ENCODE results near the gene DSP.

DSP gene

DNA sequence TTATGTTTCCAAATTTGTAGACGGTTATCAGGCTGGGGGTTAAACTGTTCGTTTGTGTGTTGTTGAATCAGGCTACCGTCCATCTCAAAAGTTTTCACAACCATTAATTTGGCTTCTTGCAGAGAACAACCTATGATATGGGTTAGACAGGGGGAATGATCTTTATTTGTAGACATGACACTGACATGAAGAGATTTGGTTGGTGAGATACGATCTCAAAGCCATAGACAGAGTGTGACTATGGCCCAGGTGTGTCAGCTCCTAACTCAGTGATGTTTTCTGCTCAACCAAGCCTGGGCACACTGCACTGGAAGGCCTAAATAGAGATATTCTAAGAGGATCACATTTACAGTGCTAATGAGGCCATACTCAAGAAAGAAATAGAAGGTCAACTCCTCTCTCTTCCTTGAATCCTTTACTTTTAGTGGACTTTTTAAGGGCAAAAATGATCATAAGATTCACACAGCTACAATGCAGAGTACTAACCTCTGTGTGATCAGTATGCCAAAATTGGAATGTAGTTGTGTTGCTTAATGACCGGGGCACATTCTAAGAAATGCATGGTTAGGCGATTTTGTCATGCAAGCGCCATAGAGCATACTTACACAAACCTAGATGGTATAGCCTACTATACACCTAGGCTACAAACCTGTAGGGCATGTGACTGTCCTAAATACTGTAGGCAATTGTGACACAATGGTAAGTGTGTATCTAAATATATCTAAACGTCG is 30.9 kb downstream of the DSP start:
- Histone ChIP-seq H3K27me3 (ENCODE audit: insufficient read depth, poor library complexity, severe bottlenecking) (no peaks in the 10 kb centered on the region), H3K4me3 (replicated peaks; ENCODE audit: insufficient read depth, low read length) (no peak overlapping the region), H3K27ac (replicated peaks) (no peak overlapping the region)
- DNase-seq (ENCODE audit: low read depth in 1 of 2, low spot score in 1 of 2) = no peak
- TF ChIP-seq GABPA (IDR thresholded peaks at IDR 0.05; ENCODE audit: low read depth) = no peak
- no peak for TF ChIP-seq CTCF (IDR thresholded peaks at IDR 0.05; ENCODE audit: insufficient read depth, low read length)
- TF ChIP-seq POLR2AphosphoS5 (IDR thresholded peaks at IDR 0.05; ENCODE audit: low read depth) = no peak
- TF ChIP-seq SPI1 (IDR thresholded peaks at IDR 0.05; ENCODE audit: borderline replicate concordance, low read depth) = no peak
- TF ChIP-seq, protein P1, sequence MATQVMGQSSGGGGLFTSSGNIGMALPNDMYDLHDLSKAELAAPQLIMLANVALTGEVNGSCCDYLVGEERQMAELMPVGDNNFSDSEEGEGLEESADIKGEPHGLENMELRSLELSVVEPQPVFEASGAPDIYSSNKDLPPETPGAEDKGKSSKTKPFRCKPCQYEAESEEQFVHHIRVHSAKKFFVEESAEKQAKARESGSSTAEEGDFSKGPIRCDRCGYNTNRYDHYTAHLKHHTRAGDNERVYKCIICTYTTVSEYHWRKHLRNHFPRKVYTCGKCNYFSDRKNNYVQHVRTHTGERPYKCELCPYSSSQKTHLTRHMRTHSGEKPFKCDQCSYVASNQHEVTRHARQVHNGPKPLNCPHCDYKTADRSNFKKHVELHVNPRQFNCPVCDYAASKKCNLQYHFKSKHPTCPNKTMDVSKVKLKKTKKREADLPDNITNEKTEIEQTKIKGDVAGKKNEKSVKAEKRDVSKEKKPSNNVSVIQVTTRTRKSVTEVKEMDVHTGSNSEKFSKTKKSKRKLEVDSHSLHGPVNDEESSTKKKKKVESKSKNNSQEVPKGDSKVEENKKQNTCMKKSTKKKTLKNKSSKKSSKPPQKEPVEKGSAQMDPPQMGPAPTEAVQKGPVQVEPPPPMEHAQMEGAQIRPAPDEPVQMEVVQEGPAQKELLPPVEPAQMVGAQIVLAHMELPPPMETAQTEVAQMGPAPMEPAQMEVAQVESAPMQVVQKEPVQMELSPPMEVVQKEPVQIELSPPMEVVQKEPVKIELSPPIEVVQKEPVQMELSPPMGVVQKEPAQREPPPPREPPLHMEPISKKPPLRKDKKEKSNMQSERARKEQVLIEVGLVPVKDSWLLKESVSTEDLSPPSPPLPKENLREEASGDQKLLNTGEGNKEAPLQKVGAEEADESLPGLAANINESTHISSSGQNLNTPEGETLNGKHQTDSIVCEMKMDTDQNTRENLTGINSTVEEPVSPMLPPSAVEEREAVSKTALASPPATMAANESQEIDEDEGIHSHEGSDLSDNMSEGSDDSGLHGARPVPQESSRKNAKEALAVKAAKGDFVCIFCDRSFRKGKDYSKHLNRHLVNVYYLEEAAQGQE (IDR thresholded peaks at IDR 0.05; ENCODE audit: insufficient replicate concordance, low read depth) = no peak

DNA sequence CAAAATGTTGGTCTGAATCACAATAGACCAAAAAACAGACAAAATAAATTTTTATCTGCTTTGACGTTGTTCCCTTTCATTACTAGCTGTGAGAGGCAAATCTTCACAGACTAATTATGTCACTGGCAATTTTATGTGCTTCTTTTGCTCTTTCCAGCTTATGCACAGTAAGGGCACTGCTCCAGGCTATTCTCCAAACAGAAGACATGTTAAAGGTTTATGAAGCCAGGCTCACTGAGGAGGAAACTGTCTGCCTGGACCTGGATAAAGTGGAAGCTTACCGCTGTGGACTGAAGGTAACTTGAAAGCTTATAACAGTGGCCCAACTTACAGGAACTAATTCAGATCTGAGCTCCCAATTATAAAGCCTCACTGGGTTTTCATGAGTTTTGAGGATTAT is 33.0 kb downstream of the DSP start:
- DNase-seq (ENCODE audit: low read depth in 1 of 2, low spot score in 1 of 2) = no peak
- TF ChIP-seq GABPA (IDR thresholded peaks at IDR 0.05; ENCODE audit: low read depth) (no peak), SPI1 (IDR thresholded peaks at IDR 0.05; ENCODE audit: borderline replicate concordance, low read depth) (no peak), CTCF (IDR thresholded peaks at IDR 0.05; ENCODE audit: insufficient read depth, low read length) (no peak), POLR2AphosphoS5 (IDR thresholded peaks at IDR 0.05; ENCODE audit: low read depth) (no peak)
- TF ChIP-seq, protein P1 (IDR thresholded peaks at IDR 0.05; ENCODE audit: insufficient replicate concordance, low read depth) = no peak
- no peak overlapping the region for H3K4me3 ChIP-seq (replicated peaks; ENCODE audit: insufficient read depth, low read length)
- no peaks in the 10 kb centered on the region for H3K27me3 ChIP-seq (ENCODE audit: insufficient read depth, poor library complexity, severe bottlenecking)
- no peak overlapping the region for H3K27ac ChIP-seq (replicated peaks)

- H3K27me3 ChIP-seq (ENCODE audit: insufficient read depth, poor library complexity, severe bottlenecking) = no peaks in the 10 kb centered on the region
- H3K27ac ChIP-seq (replicated peaks) = no peak overlapping the region
- H3K4me3 ChIP-seq (replicated peaks; ENCODE audit: insufficient read depth, low read length) = no peak overlapping the region
- TF ChIP-seq SPI1 (IDR thresholded peaks at IDR 0.05; ENCODE audit: borderline replicate concordance, low read depth) = no peak
- no peak for DNase-seq (ENCODE audit: low read depth in 1 of 2, low spot score in 1 of 2)
Observed at GRCh38 chr6:7578516-7578915, 37.0 kb downstream of the DSP start.

GRCh38 chr6:7578931-7579330 is 37.5 kb downstream of the DSP start:
- no peak overlapping the region for H3K4me3 ChIP-seq (replicated peaks; ENCODE audit: insufficient read depth, low read length)
- TF ChIP-seq CTCF (IDR thresholded peaks at IDR 0.05; ENCODE audit: insufficient read depth, low read length) (no peak), SPI1 (IDR thresholded peaks at IDR 0.05; ENCODE audit: borderline replicate concordance, low read depth) (no peak), GABPA (IDR thresholded peaks at IDR 0.05; ENCODE audit: low read depth) (no peak), POLR2AphosphoS5 (IDR thresholded peaks at IDR 0.05; ENCODE audit: low read depth) (no peak)
- TF ChIP-seq, protein P1 (IDR thresholded peaks at IDR 0.05; ENCODE audit: insufficient replicate concordance, low read depth) = no peak
- H3K27me3 ChIP-seq (ENCODE audit: insufficient read depth, poor library complexity, severe bottlenecking) = no peaks in the 10 kb centered on the region
- no peak overlapping the region for H3K27ac ChIP-seq (replicated peaks)
- no peak for DNase-seq (ENCODE audit: low read depth in 1 of 2, low spot score in 1 of 2)
